Measurements from ENCODE around the gene NHLRC4.

DNA sequence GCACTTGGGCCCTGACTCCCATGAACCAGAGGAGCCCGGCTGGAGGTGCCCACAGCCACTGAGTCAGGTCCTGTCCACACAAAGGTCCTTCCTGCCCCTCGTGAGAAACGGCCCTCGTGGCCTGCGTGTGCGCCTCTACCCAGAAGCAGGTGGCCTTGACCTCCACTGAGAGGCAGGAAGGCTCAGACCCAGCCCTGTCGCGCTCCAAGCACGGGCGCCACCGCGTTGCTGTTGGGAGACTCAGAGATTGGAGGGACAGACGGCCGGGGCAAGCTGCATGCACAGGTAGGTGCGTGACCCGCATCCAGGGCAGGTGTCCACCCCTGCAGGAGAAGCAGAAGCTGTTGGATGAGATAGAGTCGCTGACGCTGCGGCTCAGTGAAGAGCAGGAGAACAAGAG, 47.4 kb upstream of the NHLRC4 start:
- TF ChIP-seq, protein P1, sequence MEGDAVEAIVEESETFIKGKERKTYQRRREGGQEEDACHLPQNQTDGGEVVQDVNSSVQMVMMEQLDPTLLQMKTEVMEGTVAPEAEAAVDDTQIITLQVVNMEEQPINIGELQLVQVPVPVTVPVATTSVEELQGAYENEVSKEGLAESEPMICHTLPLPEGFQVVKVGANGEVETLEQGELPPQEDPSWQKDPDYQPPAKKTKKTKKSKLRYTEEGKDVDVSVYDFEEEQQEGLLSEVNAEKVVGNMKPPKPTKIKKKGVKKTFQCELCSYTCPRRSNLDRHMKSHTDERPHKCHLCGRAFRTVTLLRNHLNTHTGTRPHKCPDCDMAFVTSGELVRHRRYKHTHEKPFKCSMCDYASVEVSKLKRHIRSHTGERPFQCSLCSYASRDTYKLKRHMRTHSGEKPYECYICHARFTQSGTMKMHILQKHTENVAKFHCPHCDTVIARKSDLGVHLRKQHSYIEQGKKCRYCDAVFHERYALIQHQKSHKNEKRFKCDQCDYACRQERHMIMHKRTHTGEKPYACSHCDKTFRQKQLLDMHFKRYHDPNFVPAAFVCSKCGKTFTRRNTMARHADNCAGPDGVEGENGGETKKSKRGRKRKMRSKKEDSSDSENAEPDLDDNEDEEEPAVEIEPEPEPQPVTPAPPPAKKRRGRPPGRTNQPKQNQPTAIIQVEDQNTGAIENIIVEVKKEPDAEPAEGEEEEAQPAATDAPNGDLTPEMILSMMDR (IDR thresholded peaks at IDR 0.05): no peak
- TF ChIP-seq POLR2A (IDR thresholded peaks at IDR 0.05) (no peak), POLR2AphosphoS5 (IDR thresholded peaks at IDR 0.05; ENCODE audit: insufficient read depth in 1 of 2, low read depth in 1 of 2) (no peak)

All from vagina (tissue), 2 donors.